ENCODE measurements around the gene AMBP. TPM values are rescaled to one million over a fixed set of nuclear protein-coding genes. Genes with fewer than 3 reads are reported as not detected.

AMBP gene
- total and polyA plus RNA-seq, 2 of the 13 experiments (the other 11 are each of a cell fraction or from before 2014, with no cell fraction given), result 1,510 to 2,580 TPM

GRCh38 chr9:114048533-114049415, 29.3 kb downstream of the AMBP start:
- in situ Hi-C loops (cut with HindIII; ENCODE audit: extremely low pct_ligation_motif_present, low pct_unique_long_range_greater_than_20kb), result loop anchor here (25.0 kb wide), 1 partner anchor 311 kb away; no protein-coding TSS in a partner anchor
- POLR2A ChIA-PET, result interaction anchor here (1.2 kb wide), 1 partner anchor 10 kb away, joined by 3 read pairs; no protein-coding TSS in a partner anchor
- no peak for DNase-seq (ENCODE audit: low spot score)

GRCh38 chr9:114047717-114048116, 30.4 kb downstream of the AMBP start:
- ATAC-seq, result peak; percentile 96
- Histone ChIP-seq H3K79me2 (ENCODE audit: insufficient read depth, low read length) (no peaks in the 10 kb centered on the region), H4K20me1 (ENCODE audit: insufficient read depth, low read length) (no peaks in the 10 kb centered on the region), H3K4me1 (ENCODE audit: insufficient read depth, low read length) (peaks cover 21% of the 10 kb centered on the region), H3K27me3 (ENCODE audit: control insufficient read depth in 1 of 2, insufficient read depth in 2 of 2, low read length in 2 of 2) (peaks cover 0 to 6% of the 10 kb centered on the region in 2 experiments; a peak in 1 of 5 replicates), H2AFZ (ENCODE audit: low read length) (no peak overlapping the region), H3K9ac (ENCODE audit: insufficient read depth, low read depth, low read length) (no peak overlapping the region), H3K36me3 (replicated peaks in 1 of 2; ENCODE audit: control insufficient read depth in 1 of 2, insufficient read depth in 2 of 2, low read length in 2 of 2) (no peaks in the 10 kb centered on the region), H3K4me3 (replicated peaks in 1 of 3; ENCODE audit: insufficient read depth in 1 of 3, low read depth in 2 of 3, low read length in 3 of 3) (no peak overlapping the region), H3K4me2 (ENCODE audit: low read depth, low read length) (peak overlapping the region; percentile 25; the same call in 1 of the 2 replicates), H3K27ac (ENCODE audit: extremely low read length, insufficient read depth, low read length) (no peak overlapping the region), H3K9me3 (ENCODE audit: low read length) (no peaks in the 10 kb centered on the region)
- ChIA-PET POLR2A (interaction anchor here (0.9 kb wide), 1 partner anchor 11 kb away, joined by 3 read pairs; no protein-coding TSS in a partner anchor), CTCF (ENCODE audit: low intra/inter-chr PET ratio, low total read pairs) (interaction anchor here (0.8 to 2.3 kb wide), 4 partner anchors 12 to 310 kb away, joined by 3 to 9 read pairs (median 5); no protein-coding TSS in a partner anchor)
- no TSS peak for BruUV-seq (replicated peaks)
- 4% methylated on average over 3 of the region's 3 CpGs for WGBS (ENCODE audit: low lambda C conversion rate)
- FAIRE-seq, result peak; percentile 65
- peak; percentile 68 for DNase-seq (ENCODE audit: low spot score)
- in situ Hi-C loops (cut with HindIII; ENCODE audit: extremely low pct_ligation_motif_present, low pct_unique_long_range_greater_than_20kb) (loop anchor here (25.0 kb wide), 1 partner anchor 310 kb away; no protein-coding TSS in a partner anchor), intact Hi-C loops (cut with micrococcal nuclease; ENCODE audit: unreplicated experiment) (loop anchor here (1.0 to 10.0 kb wide), 4 partner anchors 173 to 365 kb away; partner anchors contain the start of gene ZNF618)
- no peak for TF ChIP-seq MAFF (IDR thresholded peaks at IDR 0.05; ENCODE audit: low read depth, low read length)
- no peak for TF ChIP-seq BRCA1 (CRISPR knock-in tag; IDR thresholded peaks at IDR 0.05)
- TF ChIP-seq, protein P1, sequence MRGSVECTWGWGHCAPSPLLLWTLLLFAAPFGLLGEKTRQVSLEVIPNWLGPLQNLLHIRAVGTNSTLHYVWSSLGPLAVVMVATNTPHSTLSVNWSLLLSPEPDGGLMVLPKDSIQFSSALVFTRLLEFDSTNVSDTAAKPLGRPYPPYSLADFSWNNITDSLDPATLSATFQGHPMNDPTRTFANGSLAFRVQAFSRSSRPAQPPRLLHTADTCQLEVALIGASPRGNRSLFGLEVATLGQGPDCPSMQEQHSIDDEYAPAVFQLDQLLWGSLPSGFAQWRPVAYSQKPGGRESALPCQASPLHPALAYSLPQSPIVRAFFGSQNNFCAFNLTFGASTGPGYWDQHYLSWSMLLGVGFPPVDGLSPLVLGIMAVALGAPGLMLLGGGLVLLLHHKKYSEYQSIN (CRISPR knock-in tag; IDR thresholded peaks at IDR 0.05; ENCODE audit: borderline replicate concordance), result no peak
- TF ChIP-seq HMGA1 (CRISPR knock-in tag; conservative IDR thresholded peaks at IDR 0.05), result no peak
- TF ChIP-seq, protein P2, sequence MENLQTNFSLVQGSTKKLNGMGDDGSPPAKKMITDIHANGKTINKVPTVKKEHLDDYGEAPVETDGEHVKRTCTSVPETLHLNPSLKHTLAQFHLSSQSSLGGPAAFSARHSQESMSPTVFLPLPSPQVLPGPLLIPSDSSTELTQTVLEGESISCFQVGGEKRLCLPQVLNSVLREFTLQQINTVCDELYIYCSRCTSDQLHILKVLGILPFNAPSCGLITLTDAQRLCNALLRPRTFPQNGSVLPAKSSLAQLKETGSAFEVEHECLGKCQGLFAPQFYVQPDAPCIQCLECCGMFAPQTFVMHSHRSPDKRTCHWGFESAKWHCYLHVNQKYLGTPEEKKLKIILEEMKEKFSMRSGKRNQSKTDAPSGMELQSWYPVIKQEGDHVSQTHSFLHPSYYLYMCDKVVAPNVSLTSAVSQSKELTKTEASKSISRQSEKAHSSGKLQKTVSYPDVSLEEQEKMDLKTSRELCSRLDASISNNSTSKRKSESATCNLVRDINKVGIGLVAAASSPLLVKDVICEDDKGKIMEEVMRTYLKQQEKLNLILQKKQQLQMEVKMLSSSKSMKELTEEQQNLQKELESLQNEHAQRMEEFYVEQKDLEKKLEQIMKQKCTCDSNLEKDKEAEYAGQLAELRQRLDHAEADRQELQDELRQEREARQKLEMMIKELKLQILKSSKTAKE (CRISPR knock-in tag; IDR thresholded peaks at IDR 0.05; ENCODE audit: borderline replicate concordance), result 0 out of 2 replicates have a peak, but pooled peaks have one; percentile 24

More at GRCh38 chr9:114048533-114049415, 29.3 kb downstream of the AMBP start:
- CTCF ChIA-PET (ENCODE audit: low intra/inter-chr PET ratio, low total read pairs), result interaction anchor here (2.3 kb wide), 1 partner anchor 241 kb away, joined by 9 read pairs; no protein-coding TSS in a partner anchor
- no peak for ATAC-seq
- TF ChIP-seq POLR2AphosphoS2 (IDR thresholded peaks at IDR 0.05; ENCODE audit: low read depth, low read length) (no peak), ZBTB7A (CRISPR knock-in tag; IDR thresholded peaks at IDR 0.05) (0 out of 2 replicates have a peak, but pooled peaks have one; percentile 33), ZBTB38 (CRISPR knock-in tag; IDR thresholded peaks at IDR 0.05) (0 out of 2 replicates have a peak, but pooled peaks have one; percentile 23), ZNF784 (CRISPR knock-in tag; IDR thresholded peaks at IDR 0.05; ENCODE audit: borderline replicate concordance) (no peak)
- no peak for FAIRE-seq
- 79% methylated on average over 28 of the region's 44 CpGs for WGBS (ENCODE audit: low lambda C conversion rate)
- Histone ChIP-seq H3K79me2 (ENCODE audit: insufficient read depth, low read length) (no peaks in the 10 kb centered on the region), H3K27me3 (ENCODE audit: control insufficient read depth in 1 of 2, insufficient read depth in 2 of 2, low read length in 2 of 2) (peaks cover 0 to 6% of the 10 kb centered on the region in 2 experiments; a peak in 2 of 5 replicates), H4K20me1 (ENCODE audit: insufficient read depth, low read length) (no peaks in the 10 kb centered on the region), H3K27ac (ENCODE audit: extremely low read length, insufficient read depth, low read length) (no peak overlapping the region), H3K4me2 (ENCODE audit: low read depth, low read length) (no peak overlapping the region), H3K9me3 (ENCODE audit: low read length) (no peaks in the 10 kb centered on the region), H2AFZ (ENCODE audit: low read length) (no peak overlapping the region), H3K36me3 (replicated peaks in 1 of 2; ENCODE audit: control insufficient read depth in 1 of 2, insufficient read depth in 2 of 2, low read length in 2 of 2) (no peaks in the 10 kb centered on the region), H3K9ac (ENCODE audit: insufficient read depth, low read depth, low read length) (no peak overlapping the region), H3K4me3 (replicated peaks in 1 of 3; ENCODE audit: insufficient read depth in 1 of 3, low read depth in 2 of 3, low read length in 3 of 3) (no peak overlapping the region), H3K4me1 (ENCODE audit: insufficient read depth, low read length) (peaks cover 21% of the 10 kb centered on the region)
- BruUV-seq (replicated peaks), result no TSS peak
- intact Hi-C loops (cut with micrococcal nuclease; ENCODE audit: unreplicated experiment), result loop anchor here (10.0 kb wide), 1 partner anchor 174 kb away; the partner anchor contains the start of gene ZNF618
